T-cell (primary cell): ENCODE measurements around the gene CNDP2. TPM values are rescaled to one million over a fixed set of nuclear protein-coding genes. Genes with fewer than 3 reads are reported as not detected.

ENCODE experiments used
- ATAC-seq, 4 experiments: fragments of 200-7000 bp in 3 of 4; fragments of 150-1000 bp in 1 of 4; cut with Tn5 transposase; replicated peaks in 1 of 4; 1 replicate in 3 of 4; 2 replicates in 1 of 4; pipeline ENCODE4 v1.10.0; 2021; ENCODE audit warnings: moderate library complexity in 3 of 4, mild to moderate bottlenecking in 2 of 4, moderate number of reproducible peaks in 1 of 4
- CTCF ChIA-PET, 2 donors: fragments of 300-600 bp; sonication (Branson Sonifier 250); formaldehyde crosslinking; loops; one replicate each; lab custom pipeline; 2022; ENCODE audit warnings: antibody characterized with exemption in 2 of 2; lab: Charles Lee
- POLR2A ChIA-PET, 2 donors: fragments of 300-600 bp; sonication (Branson Sonifier 250); formaldehyde crosslinking; loops; one replicate each; lab custom pipeline; 2022; ENCODE audit warnings: antibody characterized with exemption in 2 of 2; lab: Charles Lee
- DNase-seq, 35 experiments: peaks; one replicate each; pipeline versions ENCODE4 v3.0.0 to v3.0.0-alpha.2; 2013 to 2023
- H3K27ac ChIP-seq: one replicate; pipeline ENCODE4 v1.5.1; 2013; ENCODE audit warnings: low read length
- H3K27me3 ChIP-seq, 2 experiments: replicated peaks in 1 of 2; 1 replicate in 1 of 2; 2 replicates in 1 of 2; pipeline versions ENCODE4 v1.6.1 to v1.7.0; 2013; ENCODE audit warnings: low read length in 1 of 2, mixed read lengths in 1 of 2; ENCODE audit not compliant: control insufficient read depth in 2 of 2, insufficient read depth in 2 of 2; ENCODE audit errors: extremely low read depth in 1 of 2
- H3K36me3 ChIP-seq, 2 donors: 1 replicate in 1 of 2; 2 replicates in 1 of 2; pipeline versions ENCODE4 v1.6.1 to v1.7.0; 2013; ENCODE audit warnings: low read length in 1 of 2; ENCODE audit not compliant: control insufficient read depth in 2 of 2, insufficient read depth in 1 of 2; ENCODE audit errors: extremely low read depth in 1 of 2
- H3K4me1 ChIP-seq, 2 experiments: 1 replicate in 1 of 2; 2 replicates in 1 of 2; pipeline versions ENCODE4 v1.6.1 to v1.7.0; 2013; ENCODE audit warnings: low read length in 2 of 2, mixed read lengths in 1 of 2; ENCODE audit not compliant: insufficient read depth in 2 of 2, control insufficient read depth in 1 of 2; ENCODE audit errors: extremely low read depth in 1 of 2
- H3K4me3 ChIP-seq, 2 donors: 1 replicate in 1 of 2; 2 replicates in 1 of 2; pipeline versions ENCODE4 v1.5.1 to v1.7.0; 2013; ENCODE audit warnings: mild to moderate bottlenecking in 2 of 2, low read length in 1 of 2, moderate library complexity in 1 of 2; ENCODE audit not compliant: control insufficient read depth in 1 of 2; ENCODE audit errors: extremely low read depth in 1 of 2
- H3K9me3 ChIP-seq: 2 replicates; pipeline ENCODE4 v1.7.0; 2013
- H3K27ac Mint-ChIP-seq, 2 donors: one replicate each; pipeline ENCODE4 v1.8.0; 2020 to 2021; ENCODE audit warnings: mild to moderate bottlenecking in 2 of 2, mixed read lengths in 2 of 2
- H3K27me3 Mint-ChIP-seq, 2 donors: one replicate each; pipeline ENCODE4 v1.8.0; 2021 to 2022; ENCODE audit warnings: mixed read lengths in 2 of 2
- H3K36me3 Mint-ChIP-seq: one replicate; pipeline ENCODE4 v1.8.0; 2021; ENCODE audit warnings: mixed read lengths
- H3K4me1 Mint-ChIP-seq, 3 donors: one replicate each; pipeline ENCODE4 v1.8.0; 2020 to 2022; ENCODE audit warnings: mixed read lengths in 3 of 3, mild to moderate bottlenecking in 1 of 3
- H3K4me3 Mint-ChIP-seq, 3 donors: one replicate each; pipeline ENCODE4 v1.8.0; 2020 to 2022; ENCODE audit warnings: mild to moderate bottlenecking in 3 of 3, mixed read lengths in 3 of 3, moderate library complexity in 3 of 3
- H3K9me3 Mint-ChIP-seq, 3 donors: one replicate each; pipeline ENCODE4 v1.8.0; 2020 to 2022; ENCODE audit warnings: mixed read lengths in 3 of 3
- WGBS: methylation state at CpG from one replicate; pipeline ENCODE4 v1.1.5; 2013; ENCODE audit warnings: missing lambda C conversion rate; ENCODE audit not compliant: insufficient coverage; 5-methylcytosine and 5-hydroxymethylcytosine counted together
- total RNA-seq, 35 experiments: library from RNA in 6 of 35; stranded (reverse) in 6 of 35; fragments of 120-200 nt in 1 of 35; gene quantifications; one replicate each; pipeline versions ENCODE4 v1.2.1 to v1.2.4 and lab custom pipeline; 2013 to 2026

CNDP2 gene
- total RNA-seq, 5 donors from 2014 or later (not counting 1 experiment from before 2014, with no cell fraction given) = 113 to 150 (median 137) TPM

- Mint-ChIP-seq H3K36me3 (peaks cover 55% of the 10 kb centered on the region), H3K27ac (no peak overlapping the region), H3K27me3 (no peaks in the 10 kb centered on the region), H3K4me3 (no peak overlapping the region), H3K4me1 (no peaks in the 10 kb centered on the region), H3K9me3 (no peaks in the 10 kb centered on the region)
- ATAC-seq = no peak
- CTCF ChIA-PET = no interaction called here
- peak in 1 of 35 experiments; percentile 14 for DNase-seq
- POLR2A ChIA-PET = interaction anchor here in 1 of 2 donors (0.6 kb wide), 1 partner anchor 852 kb away, joined by 3 read pairs; no protein-coding TSS in a partner anchor
- Histone ChIP-seq H3K27ac (no peak overlapping the region), H3K4me1 (no peaks in the 10 kb centered on the region), H3K9me3 (no peaks in the 10 kb centered on the region), H3K4me3 (no peak overlapping the region), H3K36me3 (peaks cover 46 to 92% of the 10 kb centered on the region in 2 donors), H3K27me3 (no peaks in the 10 kb centered on the region)
- 98% methylated on average over 18 of the region's 18 CpGs for WGBS
Measured at GRCh38 chr18:74514860-74515495, 18.8 kb downstream of the CNDP2 start.

- DNase-seq = peak in 1 of 35 experiments; percentile 10
- Histone ChIP-seq H3K9me3 (no peaks in the 10 kb centered on the region), H3K27ac (no peak overlapping the region), H3K4me1 (no peaks in the 10 kb centered on the region), H3K27me3 (no peaks in the 10 kb centered on the region), H3K4me3 (no peak overlapping the region), H3K36me3 (peaks cover 40 to 91% of the 10 kb centered on the region in 2 donors)
- no peaks in the 10 kb centered on the region for H3K27me3 Mint-ChIP-seq
- H3K4me3 Mint-ChIP-seq = no peak overlapping the region
- CTCF ChIA-PET = no interaction called here
- WGBS = 91% methylated on average over 12 of the region's 13 CpGs
- no peak overlapping the region for H3K27ac Mint-ChIP-seq
- H3K36me3 Mint-ChIP-seq = peaks cover 57% of the 10 kb centered on the region
- no peak for ATAC-seq
- H3K4me1 Mint-ChIP-seq = no peaks in the 10 kb centered on the region
- H3K9me3 Mint-ChIP-seq = no peaks in the 10 kb centered on the region
- POLR2A ChIA-PET = no interaction called here
Measured at GRCh38 chr18:74515620-74516231, 19.6 kb downstream of the CNDP2 start.

- H3K36me3 Mint-ChIP-seq = peaks cover 62% of the 10 kb centered on the region
Measured at GRCh38 chr18:74516271-74517235, 20.4 kb downstream of the CNDP2 start.

GRCh38 chr18:74517236-74517630 is 21.1 kb downstream of the CNDP2 start:
- 100% methylated on average over 15 of the region's 15 CpGs for WGBS
- DNase-seq (peak in 1 of 35 experiments; percentile 4), ATAC-seq (no peak)
- Mint-ChIP-seq H3K36me3 (peaks cover 66% of the 10 kb centered on the region), H3K4me3 (no peak overlapping the region), H3K9me3 (no peaks in the 10 kb centered on the region), H3K27me3 (no peaks in the 10 kb centered on the region), H3K4me1 (no peaks in the 10 kb centered on the region), H3K27ac (no peak overlapping the region)
- no peaks in the 10 kb centered on the region for H3K9me3 ChIP-seq
- peaks cover 32 to 86% of the 10 kb centered on the region in 2 donors for H3K36me3 ChIP-seq
- CTCF ChIA-PET = no interaction called here
- POLR2A ChIA-PET = no interaction called here
- no peaks in the 10 kb centered on the region for H3K27me3 ChIP-seq
- H3K4me3 ChIP-seq = no peak overlapping the region
- H3K27ac ChIP-seq = no peak overlapping the region
- H3K4me1 ChIP-seq = no peaks in the 10 kb centered on the region

More at GRCh38 chr18:74516271-74517235, 20.4 kb downstream of the CNDP2 start:
- Mint-ChIP-seq H3K27ac (no peak overlapping the region), H3K4me3 (no peak overlapping the region), H3K9me3 (no peaks in the 10 kb centered on the region), H3K4me1 (no peaks in the 10 kb centered on the region), H3K27me3 (no peaks in the 10 kb centered on the region)
- H3K9me3 ChIP-seq = no peaks in the 10 kb centered on the region
- H3K27me3 ChIP-seq = no peaks in the 10 kb centered on the region
- ChIA-PET CTCF (no interaction called here), POLR2A (no interaction called here)
- 95% methylated on average over 24 of the region's 35 CpGs for WGBS
- peaks cover 36 to 93% of the 10 kb centered on the region in 2 donors for H3K36me3 ChIP-seq
- no peak overlapping the region for H3K27ac ChIP-seq
- no peak overlapping the region for H3K4me3 ChIP-seq
- DNase-seq (peak in 1 of 35 experiments; percentile 10), ATAC-seq (no peak)
- H3K4me1 ChIP-seq = no peaks in the 10 kb centered on the region

GRCh38 chr18:74518456-74519295 is 22.5 kb downstream of the CNDP2 start:
- Mint-ChIP-seq H3K36me3 (peaks cover 55% of the 10 kb centered on the region), H3K27ac (no peak overlapping the region), H3K27me3 (no peaks in the 10 kb centered on the region), H3K4me3 (no peak overlapping the region), H3K9me3 (no peaks in the 10 kb centered on the region), H3K4me1 (no peaks in the 10 kb centered on the region)
- 95% methylated on average over 17 of the region's 32 CpGs for WGBS
- POLR2A ChIA-PET = no interaction called here
- no peak overlapping the region for H3K27ac ChIP-seq
- no peak overlapping the region for H3K4me3 ChIP-seq
- H3K27me3 ChIP-seq = no peaks in the 10 kb centered on the region
- no peaks in the 10 kb centered on the region for H3K9me3 ChIP-seq
- H3K4me1 ChIP-seq = no peaks in the 10 kb centered on the region
- CTCF ChIA-PET = no interaction called here
- no peak for ATAC-seq
- peak in 1 of 35 experiments; percentile 7 for DNase-seq
- peaks cover 24 to 72% of the 10 kb centered on the region in 2 donors for H3K36me3 ChIP-seq
